Trophoblast cell (in vitro differentiated cells and primary cell): Measurements from ENCODE around the gene SH2D2A.
A peak's percentile ranks its signal among the peaks of the same experiment; 100 is the strongest.
"Not testable (repeated sequence)": the region's sequence is repeated elsewhere in the genome, so short reads cannot be mapped to it uniquely, and the experiment has no call there.

Experiments used
- DNase-seq, 2 donors: peaks; one replicate each; pipeline ENCODE4 v3.0.0-alpha.2; 2016
- H2AFZ ChIP-seq: 2 replicates; pipeline ENCODE4 v1.6.1; 2013; ENCODE audit warnings: low read length, moderate library complexity, mild to moderate bottlenecking; ENCODE audit not compliant: insufficient read depth, poor library complexity
- H2AK5ac ChIP-seq: 2 replicates; pipeline ENCODE4 v1.6.1; 2013; ENCODE audit warnings: mild to moderate bottlenecking, low read length
- H2BK120ac ChIP-seq: 2 replicates; pipeline ENCODE4 v1.6.1; 2013; ENCODE audit warnings: low read length, mild to moderate bottlenecking, moderate library complexity; ENCODE audit not compliant: insufficient read depth, poor library complexity
- H2BK12ac ChIP-seq: 2 replicates; pipeline ENCODE4 v1.6.1; 2013; ENCODE audit warnings: mild to moderate bottlenecking, low read length, moderate library complexity
- H2BK5ac ChIP-seq: 2 replicates; pipeline ENCODE4 v1.6.1; 2013; ENCODE audit warnings: low read length, low read depth, moderate library complexity, mild to moderate bottlenecking; ENCODE audit not compliant: poor library complexity
- H3K14ac ChIP-seq: 2 replicates; pipeline ENCODE4 v1.6.1; 2013; ENCODE audit warnings: mild to moderate bottlenecking, low read length
- H3K18ac ChIP-seq: 2 replicates; pipeline ENCODE4 v1.6.1; 2013; ENCODE audit warnings: mild to moderate bottlenecking, low read length
- H3K23ac ChIP-seq: 2 replicates; pipeline ENCODE4 v1.6.1; 2013; ENCODE audit warnings: low read length
- H3K27ac ChIP-seq: 2 replicates; pipeline ENCODE4 v1.5.1; 2013; ENCODE audit warnings: low read depth, mild to moderate bottlenecking, inconsistent platforms, low read length, moderate library complexity
- H3K27me3 ChIP-seq: 2 replicates; pipeline ENCODE4 v1.6.1; 2013; ENCODE audit warnings: inconsistent platforms, mild to moderate bottlenecking, low read length, moderate library complexity; ENCODE audit not compliant: insufficient read depth
- H3K36me3 ChIP-seq, 2 experiments: 1 replicate in 1 of 2; 2 replicates in 1 of 2; pipeline ENCODE4 v1.6.1; 2013; ENCODE audit warnings: low read length in 2 of 2, mild to moderate bottlenecking in 2 of 2, moderate library complexity in 1 of 2; ENCODE audit not compliant: insufficient read depth in 2 of 2, control insufficient read depth in 1 of 2
- H3K4ac ChIP-seq: 2 replicates; pipeline ENCODE4 v1.6.1; 2013; ENCODE audit warnings: low read depth, mild to moderate bottlenecking, low read length, moderate library complexity
- H3K4me1 ChIP-seq, 2 experiments: 1 replicate in 1 of 2; 2 replicates in 1 of 2; pipeline ENCODE4 v1.6.1; 2013; ENCODE audit warnings: low read length in 2 of 2, mild to moderate bottlenecking in 2 of 2, moderate library complexity in 1 of 2; ENCODE audit not compliant: insufficient read depth in 2 of 2, control insufficient read depth in 1 of 2
- H3K4me2 ChIP-seq: 2 replicates; pipeline ENCODE4 v1.6.1; 2013; ENCODE audit warnings: inconsistent platforms, mild to moderate bottlenecking, low read length, moderate library complexity
- H3K4me3 ChIP-seq: 2 replicates; pipeline ENCODE4 v1.5.1; 2013; ENCODE audit warnings: mild to moderate bottlenecking, low read depth, low read length, inconsistent platforms
- H3K79me1 ChIP-seq: one replicate; pipeline ENCODE4 v1.6.1; 2013; ENCODE audit warnings: low read length
- H3K79me2 ChIP-seq: 2 replicates; pipeline ENCODE4 v1.6.1; 2013; ENCODE audit warnings: low read length, mild to moderate bottlenecking; ENCODE audit not compliant: control insufficient read depth, insufficient read depth, poor library complexity
- H3K9ac ChIP-seq: 2 replicates; pipeline ENCODE4 v1.6.1; 2013; ENCODE audit warnings: mild to moderate bottlenecking, low read length
- H3K9me3 ChIP-seq: 2 replicates; pipeline ENCODE4 v1.6.1; 2013; ENCODE audit warnings: low read depth, mild to moderate bottlenecking, control low read depth, inconsistent platforms, low read length; ENCODE audit not compliant: insufficient read depth
- H4K12ac ChIP-seq: 2 replicates; pipeline ENCODE4 v1.6.1; 2013; ENCODE audit warnings: low read depth, mild to moderate bottlenecking, low read length, moderate library complexity
- H4K8ac ChIP-seq: 2 replicates; pipeline ENCODE4 v1.6.1; 2013; ENCODE audit warnings: low read depth, mild to moderate bottlenecking, low read length, moderate library complexity
- H4K91ac ChIP-seq: one replicate; pipeline ENCODE4 v1.6.1; 2013; ENCODE audit warnings: low read depth, mild to moderate bottlenecking, low read length, moderate library complexity
- WGBS: extraction: QIAGEN DNeasy Blood & Tissue Kit; methylation state at CpG from one replicate; pipeline ENCODE4 v1.1.7; 2013; ENCODE audit warnings: missing lambda C conversion rate; ENCODE audit not compliant: insufficient read length, insufficient coverage; ENCODE audit errors: extremely low coverage; 5-methylcytosine and 5-hydroxymethylcytosine counted together

The SH2D2A gene

GRCh38 chr1:156766298-156767100 lies 50.1 kb downstream of the SH2D2A start:
- H3K9me3 ChIP-seq = no peaks in the 10 kb centered on the region
- peak overlapping the region; percentile 79 for H3K9ac ChIP-seq
- peaks cover 5 to 10% of the 10 kb centered on the region in 2 experiments for H3K4me1 ChIP-seq
- peaks cover 12% of the 10 kb centered on the region for H3K79me1 ChIP-seq
- H3K27me3 ChIP-seq = no peaks in the 10 kb centered on the region
- H3K79me2 ChIP-seq = peaks cover 18% of the 10 kb centered on the region
- peak overlapping the region; percentile 71 for H4K91ac ChIP-seq
- H2BK12ac ChIP-seq = no peak overlapping the region
- H3K4me2 ChIP-seq = peak overlapping the region; percentile 72
- no CpG with 5 or more reads among the region's 14 CpGs for WGBS
- H3K4ac ChIP-seq = peak overlapping the region; percentile 18
- H3K4me3 ChIP-seq = peak overlapping the region; percentile 62
- H3K27ac ChIP-seq = peak overlapping the region; percentile 43
- H4K8ac ChIP-seq = peak overlapping the region; percentile 92
- H3K36me3 ChIP-seq = peaks cover 6 to 9% of the 10 kb centered on the region in 2 experiments
- peak overlapping the region; percentile 4 for H2BK5ac ChIP-seq
- H2AFZ ChIP-seq = peak overlapping the region; percentile 24
- DNase-seq = peak; percentile 7 to 42
- no peak overlapping the region for H3K23ac ChIP-seq
- peak overlapping the region; percentile 52 for H3K14ac ChIP-seq
- H2BK120ac ChIP-seq = peak overlapping the region; percentile 14
- peak overlapping the region; percentile 55 for H4K12ac ChIP-seq
- peak overlapping the region; percentile 10 for H3K18ac ChIP-seq
- H2AK5ac ChIP-seq = no peak overlapping the region

DNA sequence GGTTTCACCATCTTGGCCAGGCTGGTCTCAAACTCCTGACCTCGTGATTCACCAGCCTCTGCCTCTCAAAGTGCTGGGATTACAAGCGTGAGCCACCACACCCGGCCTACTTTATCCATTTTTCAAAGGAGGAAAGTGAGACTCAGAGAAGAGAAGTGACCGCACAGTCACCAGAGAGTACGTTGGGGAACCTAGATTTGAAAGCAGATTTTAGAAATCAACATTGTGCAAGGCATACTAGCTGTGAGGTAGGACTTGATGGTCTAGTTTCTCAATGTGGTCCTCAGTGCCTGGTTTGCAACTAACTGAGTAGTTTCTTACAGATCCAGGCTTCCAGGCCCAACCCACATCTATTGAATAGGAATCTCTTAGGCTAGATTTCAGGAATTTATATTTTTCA lies 51.0 kb downstream of the SH2D2A start:
- no peak overlapping the region for H3K27ac ChIP-seq
- no CpG with 5 or more reads among the region's 5 CpGs for WGBS
- DNase-seq = no peak

DNA sequence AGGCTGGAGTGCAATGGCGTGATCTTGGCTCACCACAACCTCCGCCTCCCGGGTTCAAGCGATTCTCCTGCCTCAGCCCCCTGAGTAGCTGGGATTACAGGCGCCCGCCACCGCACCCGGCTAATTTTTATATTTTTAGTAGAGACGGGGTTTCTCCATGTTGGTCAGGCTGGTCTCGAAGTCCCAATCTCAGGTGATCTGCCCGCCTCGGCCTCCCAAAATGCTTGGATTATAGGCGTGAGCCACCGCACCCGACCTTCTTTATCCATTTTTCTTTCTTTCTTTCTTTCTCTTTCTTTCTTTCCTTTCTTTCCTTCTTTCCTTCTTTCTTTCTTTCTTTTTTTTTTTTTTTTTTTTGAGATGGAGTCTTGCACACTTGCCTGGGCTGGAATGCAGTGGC lies 51.5 kb downstream of the SH2D2A start:
- not testable (repeated sequence) for H3K14ac ChIP-seq, H2AFZ ChIP-seq, H3K23ac ChIP-seq, H2AK5ac ChIP-seq, H3K9ac ChIP-seq, H2BK120ac ChIP-seq, H3K4me2 ChIP-seq, H3K18ac ChIP-seq, H4K12ac ChIP-seq, H4K8ac ChIP-seq, H3K36me3 ChIP-seq, H2BK5ac ChIP-seq, H3K4ac ChIP-seq, H3K9me3 ChIP-seq, H3K27me3 ChIP-seq, H4K91ac ChIP-seq, H3K27ac ChIP-seq, DNase-seq, H3K4me3 ChIP-seq, H2BK12ac ChIP-seq
- WGBS = no CpG with 5 or more reads among the region's 15 CpGs
- Histone ChIP-seq H3K79me2 (peaks cover 14% of the 10 kb centered on the region), H3K79me1 (peaks cover 12% of the 10 kb centered on the region), H3K4me1 (peaks cover 5 to 10% of the 10 kb centered on the region in 2 experiments)

More for the DNA sequence above, 51.0 kb downstream of the SH2D2A start:
- Histone ChIP-seq H4K8ac (no peak overlapping the region), H3K36me3 (peaks cover 2% of the 10 kb centered on the region in 2 experiments), H3K4me1 (peaks cover 5 to 10% of the 10 kb centered on the region in 2 experiments), H3K23ac (no peak overlapping the region), H2AK5ac (no peak overlapping the region), H3K4me2 (no peak overlapping the region), H2AFZ (no peak overlapping the region), H3K9me3 (no peaks in the 10 kb centered on the region), H3K18ac (no peak overlapping the region), H2BK12ac (no peak overlapping the region), H3K4me3 (no peak overlapping the region), H2BK5ac (no peak overlapping the region), H3K79me2 (peaks cover 14% of the 10 kb centered on the region), H3K79me1 (peaks cover 12% of the 10 kb centered on the region), H3K9ac (no peak overlapping the region), H4K12ac (no peak overlapping the region), H2BK120ac (no peak overlapping the region), H4K91ac (no peak overlapping the region), H3K14ac (no peak overlapping the region), H3K4ac (no peak overlapping the region), H3K27me3 (no peaks in the 10 kb centered on the region)

DNA sequence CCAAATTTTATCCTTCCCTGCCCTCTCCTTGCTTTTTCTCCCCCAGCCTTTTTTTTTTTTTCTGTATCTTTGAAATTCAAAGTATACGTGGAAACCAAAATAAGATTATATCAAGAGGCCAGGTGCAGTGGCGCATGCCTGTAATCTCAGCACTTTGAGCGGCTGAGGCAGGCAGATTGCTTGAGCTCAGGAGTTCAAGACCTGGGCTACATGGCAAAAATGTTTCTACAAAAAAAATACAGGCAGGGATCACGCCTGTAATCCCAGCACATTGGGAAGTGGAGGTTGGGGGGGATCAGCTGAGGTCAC lies 55.9 kb downstream of the SH2D2A start:
- Histone ChIP-seq H3K9ac (no peak overlapping the region), H3K27me3 (no peaks in the 10 kb centered on the region), H4K8ac (no peak overlapping the region), H3K79me2 (no peaks in the 10 kb centered on the region), H2BK120ac (no peak overlapping the region), H4K91ac (no peak overlapping the region), H2AFZ (no peak overlapping the region), H3K9me3 (no peaks in the 10 kb centered on the region), H3K4me2 (no peak overlapping the region), H3K4me3 (no peak overlapping the region), H3K79me1 (no peaks in the 10 kb centered on the region), H3K36me3 (no peaks in the 10 kb centered on the region), H3K18ac (no peak overlapping the region), H2BK12ac (no peak overlapping the region), H3K27ac (no peak overlapping the region), H3K23ac (no peak overlapping the region), H4K12ac (no peak overlapping the region), H3K4me1 (no peaks in the 10 kb centered on the region), H3K14ac (no peak overlapping the region), H2BK5ac (no peak overlapping the region), H3K4ac (no peak overlapping the region), H2AK5ac (no peak overlapping the region)
- no peak for DNase-seq
- no CpG with 5 or more reads among the region's 4 CpGs for WGBS
